KBM-7 (cell line): ENCODE data around the gene DCTPP1.
"Not testable (repeated sequence)": the region's sequence is repeated elsewhere in the genome, so short reads cannot be mapped to it uniquely, and the experiment has no call there.

Experiments
- DNase-seq: peaks from one replicate; pipeline ENCODE4 v3.0.0-alpha.2; 2015
- in situ Hi-C: fragments of 300-500 bp; cut with MboI; formaldehyde crosslinking; loops from 2 replicates; pipeline ENCODE4 v1.14.3; 2020; ENCODE audit warnings: low sequenced_read_pairs, low pct_unique_long_range_greater_than_20kb, mixed read lengths

DCTPP1 gene

GRCh38 chr16:30452709-30453580 is 23.1 kb upstream of the DCTPP1 start:
- peak; percentile 84 for DNase-seq
- in situ Hi-C loops: not testable (repeated sequence)

GRCh38 chr16:30449116-30449435 is 19.2 kb upstream of the DCTPP1 start:
- no peak for DNase-seq
- in situ Hi-C loops: no loop called here

- in situ Hi-C loops: no loop called here
- DNase-seq: no peak
Measured at GRCh38 chr16:30447512-30448226, 17.8 kb upstream of the DCTPP1 start.

- in situ Hi-C loops: no loop called here
- DNase-seq: no peak
Measured at GRCh38 chr16:30446203-30446595, 16.4 kb upstream of the DCTPP1 start.

DNA sequence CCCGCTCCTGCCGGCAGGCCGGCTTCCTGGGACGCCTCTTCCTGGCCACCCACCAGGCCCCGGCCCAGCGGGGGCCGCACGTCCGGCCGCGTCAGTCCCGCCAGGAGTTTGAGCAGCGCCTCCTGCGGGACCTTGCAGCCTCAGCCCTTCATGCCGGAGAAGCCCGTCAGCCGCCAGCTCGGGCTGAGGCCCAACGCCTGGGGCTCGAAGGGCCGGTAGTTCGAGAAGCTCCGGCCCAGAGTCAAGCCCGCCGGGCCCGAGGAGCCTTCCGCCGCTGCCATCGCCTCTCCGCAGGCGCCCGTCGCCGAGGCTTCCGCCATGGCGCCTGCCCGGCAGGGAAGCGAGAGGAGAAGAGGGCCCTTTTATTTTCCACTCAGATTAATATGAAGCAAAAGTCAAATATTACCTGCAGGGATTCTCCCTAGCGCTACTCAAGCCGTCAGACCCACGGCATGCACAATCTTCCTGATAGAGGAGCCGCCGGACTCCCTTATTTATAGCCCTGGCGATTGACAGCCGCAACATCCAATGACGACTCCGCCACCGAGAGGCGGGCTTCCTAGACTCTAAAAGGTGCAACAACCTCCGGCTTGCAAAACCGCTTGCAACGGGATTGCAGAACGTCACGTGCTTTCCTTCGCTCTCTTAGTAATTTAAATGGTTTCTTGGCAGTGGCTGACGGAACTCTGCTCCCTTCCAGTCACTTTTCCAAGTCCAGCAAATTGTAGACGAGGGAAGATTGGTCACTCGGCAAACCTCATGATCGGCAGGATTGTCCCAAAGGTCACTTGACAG is 15.8 kb upstream of the DCTPP1 start, which contains the start of gene SEPHS2:
SEPHS2 (minus strand) TSS at position 467 of the 795 bp plus-strand sequence; CDS start at position 320, 147 bp downstream.
- DNase-seq: peak; percentile 97
- in situ Hi-C loops: no loop called here

DNA sequence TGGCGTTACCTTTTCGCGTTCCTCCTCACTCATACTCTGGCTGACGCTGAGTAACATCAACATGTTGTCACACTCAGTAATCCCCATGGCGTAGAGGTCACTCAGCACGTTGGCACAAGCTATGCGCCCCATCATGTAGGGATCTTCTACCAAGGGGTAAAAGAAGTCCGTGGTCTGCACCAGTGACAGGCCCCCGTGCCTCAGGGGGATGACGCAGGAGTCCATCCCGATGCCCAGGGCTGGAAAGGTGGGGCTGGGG is 15.2 kb upstream of the DCTPP1 start:
- in situ Hi-C loops: no loop called here
- no peak for DNase-seq

- no peak for DNase-seq
- in situ Hi-C loops: no loop called here
Measured at GRCh38 chr16:30444231-30445148, 14.7 kb upstream of the DCTPP1 start.

DNA sequence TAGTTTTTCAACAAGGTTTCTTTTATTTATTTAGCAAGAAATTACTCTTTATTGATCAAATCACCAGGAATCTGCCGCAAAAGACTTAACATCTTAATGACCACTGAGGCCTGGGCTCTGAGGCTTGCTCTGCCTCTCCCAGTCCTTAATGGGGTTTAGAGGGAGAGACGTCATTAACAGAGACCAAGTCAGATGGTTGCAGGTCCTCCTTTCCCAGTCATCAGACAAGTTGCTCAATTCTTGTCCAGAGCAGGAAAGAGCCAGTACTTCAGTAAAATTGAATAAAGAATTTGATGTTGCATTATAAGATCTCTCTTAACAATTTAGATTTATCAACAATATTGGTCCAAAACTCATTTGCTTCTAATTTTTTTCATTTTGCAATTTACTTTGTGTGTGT is 13.8 kb upstream of the DCTPP1 start:
- in situ Hi-C loops: no loop called here
- no peak for DNase-seq

DNA sequence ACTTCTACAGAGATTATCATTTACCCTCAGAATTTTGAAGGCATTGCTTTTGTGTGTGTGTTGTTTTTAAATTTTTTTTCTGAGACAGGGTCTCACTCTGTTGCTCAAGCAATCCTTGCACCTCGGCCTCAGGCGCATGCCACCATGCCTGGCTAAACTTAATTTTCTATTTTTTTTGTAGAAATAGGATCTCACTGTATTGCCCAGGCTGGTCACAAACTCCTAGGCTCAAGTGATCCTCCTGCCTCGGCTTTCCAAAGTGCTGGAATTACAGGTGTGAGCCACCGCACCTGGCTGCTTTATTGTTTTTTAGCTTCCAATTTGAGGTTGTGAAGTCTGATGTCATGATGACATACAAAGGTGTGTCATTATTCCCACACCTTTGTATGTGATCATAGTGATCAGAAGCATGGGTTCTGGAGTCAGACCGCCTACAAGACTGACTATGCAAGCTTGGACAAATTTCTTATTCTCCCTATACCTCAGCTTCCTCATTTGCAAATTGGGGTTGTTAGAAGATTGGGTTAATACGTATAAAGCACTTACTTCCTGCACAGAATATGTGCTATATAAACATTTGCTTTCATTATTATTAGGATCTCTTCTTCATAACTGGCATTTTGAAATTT is 10.0 kb upstream of the DCTPP1 start:
- DNase-seq: no peak
- in situ Hi-C loops: no loop called here

- no peak for DNase-seq
Measured at GRCh38 chr16:30438835-30439234, 9.0 kb upstream of the DCTPP1 start.

GRCh38 chr16:30437511-30438046 is 7.7 kb upstream of the DCTPP1 start:
- no peak for DNase-seq
- in situ Hi-C loops: no loop called here

More at GRCh38 chr16:30438835-30439234, 9.0 kb upstream of the DCTPP1 start:
- in situ Hi-C loops: no loop called here

DNA sequence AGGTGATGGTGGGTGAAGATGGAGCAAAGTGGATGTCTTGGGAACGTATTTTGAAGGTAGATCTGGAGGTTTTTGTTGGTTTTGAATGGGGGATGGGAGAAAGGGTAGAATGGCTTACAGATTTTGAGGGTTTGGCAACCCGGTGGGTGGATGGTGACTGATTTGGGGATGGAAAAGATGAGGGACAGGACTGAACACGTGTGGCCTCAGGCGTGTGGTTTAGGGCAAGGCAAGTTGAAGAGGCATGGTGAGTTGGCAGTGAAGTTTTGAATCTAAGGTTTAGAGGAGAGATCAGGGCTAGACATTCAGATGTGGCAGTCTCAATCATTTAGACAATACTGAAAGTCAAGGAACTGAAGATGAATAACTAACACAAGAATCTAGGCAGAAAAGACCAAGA is 5.0 kb upstream of the DCTPP1 start:
- DNase-seq: no peak
- in situ Hi-C loops: no loop called here

GRCh38 chr16:30430428-30430970 is 669 bp upstream of the DCTPP1 start:
- in situ Hi-C loops: no loop called here
- DNase-seq: no peak

DNA sequence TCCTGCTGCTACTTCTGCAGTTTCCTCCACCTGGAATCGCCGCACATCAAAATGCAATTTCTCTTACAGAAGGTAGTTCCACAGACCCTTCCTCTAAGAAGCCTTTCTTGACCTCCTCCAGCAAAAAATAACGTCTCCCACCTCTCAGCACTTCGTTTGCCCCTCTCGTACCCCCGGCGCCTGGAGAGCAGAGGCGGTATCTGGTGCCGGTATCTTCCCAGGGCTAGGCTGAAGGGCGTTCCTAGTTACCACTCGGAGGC is 482 bp downstream of the DCTPP1 start:
- DNase-seq: peak; percentile 23
- in situ Hi-C loops: no loop called here

- DNase-seq: no peak
- in situ Hi-C loops: no loop called here
Measured at GRCh38 chr16:30428055-30428454, 1.8 kb downstream of the DCTPP1 start.

DNA sequence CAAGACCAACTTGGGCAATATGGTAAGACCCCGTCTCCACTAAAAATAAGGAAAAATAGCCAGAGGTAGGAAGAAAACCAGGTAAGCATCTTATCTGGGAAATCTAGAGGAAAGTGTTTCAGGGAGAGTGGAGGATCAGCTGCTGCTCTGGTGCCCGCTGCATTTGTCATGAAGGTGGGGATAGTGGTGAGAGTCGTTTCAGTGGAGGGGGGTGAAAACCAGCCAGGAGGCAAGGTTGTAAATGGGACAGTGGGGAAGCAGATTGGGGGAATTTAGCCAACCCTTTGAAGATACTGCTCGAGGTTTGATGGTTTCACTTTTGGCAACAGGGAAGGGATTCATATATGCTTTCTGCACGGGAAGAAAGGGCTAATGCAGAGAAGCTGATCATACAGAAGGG is 8.8 kb downstream of the DCTPP1 start:
- in situ Hi-C loops: no loop called here
- DNase-seq: no peak

GRCh38 chr16:30418350-30419181 is 11.3 kb downstream of the DCTPP1 start:
- DNase-seq: no peak
- in situ Hi-C loops: no loop called here
